ENCODE results near the gene SBNO2. TPM values are rescaled to one million over a fixed set of nuclear protein-coding genes. Genes with fewer than 3 reads are reported as not detected.

The SBNO2 gene
- total and polyA plus RNA-seq, 7 experiments from 2014 or later = 1.7 to 137 (median 93.5) TPM

DNA sequence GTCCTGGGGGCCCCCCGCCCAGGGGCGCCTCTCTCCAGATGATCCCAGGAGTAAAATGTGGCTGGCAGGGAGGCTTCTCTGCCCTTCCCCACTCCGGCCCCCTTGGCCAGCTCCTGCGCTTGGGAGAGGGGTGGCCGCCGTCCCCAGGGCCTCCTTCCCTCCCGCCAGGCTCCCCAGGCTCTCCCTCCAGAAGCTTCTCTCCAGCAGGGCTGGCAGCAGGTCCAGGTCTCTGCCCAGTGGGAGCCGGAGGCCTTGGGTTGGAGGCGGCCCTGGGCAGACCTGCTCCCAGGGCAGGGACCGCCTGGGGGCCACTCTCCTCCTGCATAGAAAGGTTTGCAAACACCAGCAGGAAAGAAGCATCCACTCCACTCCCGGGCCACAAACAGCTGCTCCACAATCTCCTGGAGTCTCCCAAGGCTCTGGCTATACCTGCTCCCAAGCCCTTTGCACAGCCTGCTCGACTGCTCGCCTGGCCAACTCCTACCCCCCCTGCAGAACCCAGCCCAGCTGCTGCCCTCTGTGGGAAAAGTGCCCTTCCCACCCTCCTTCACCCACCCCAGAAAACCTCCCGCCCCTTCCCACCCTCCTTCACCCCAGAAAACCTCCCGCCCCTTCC lies 26.0 kb downstream of the SBNO2 start:
- H3K36me3 ChIP-seq (ENCODE audit: control insufficient read depth in 2 of 3, insufficient read depth in 3 of 3, low read length in 3 of 3) = peaks cover 0 to 80% (median 5%) of the 10 kb centered on the region in 3 experiments
- POLR2A ChIA-PET = no interaction called here
- Mint-ChIP-seq H3K36me3 (peaks cover 10 to 28% (median 15%) of the 10 kb centered on the region in 5 donors), H3K27me3 (no peaks in the 10 kb centered on the region), H3K4me3 (no peak overlapping the region), H3K9me3 (peaks cover 0 to 4% (median 0%) of the 10 kb centered on the region in 11 donors), H3K4me1 (peaks cover 0 to 14% (median 6%) of the 10 kb centered on the region in 7 donors), H3K27ac (peak overlapping the region in 2 of 9 donors; percentile 43 to 60)
- no peaks in the 10 kb centered on the region for H3K27me3 ChIP-seq (ENCODE audit: control insufficient read depth in 2 of 2, insufficient read depth in 2 of 2, low read length in 2 of 2)
- H3K4me3 ChIP-seq (ENCODE audit: low read length) = no peak overlapping the region
- ATAC-seq = peak; percentile 20
- no peaks in the 10 kb centered on the region for H3K9me3 ChIP-seq (ENCODE audit: control insufficient read depth in 2 of 3, low read length in 3 of 3)
- CTCF ChIA-PET = no interaction called here
- H3K4me1 ChIP-seq (ENCODE audit: control insufficient read depth in 2 of 2, insufficient read depth in 2 of 2, low read length in 2 of 2) = no peaks in the 10 kb centered on the region
- DNase-seq = no peak
- intact Hi-C loops (cut with micrococcal nuclease) = no loop called here
- no peak overlapping the region for H3K27ac ChIP-seq (ENCODE audit: low read depth, low read length)

DNA sequence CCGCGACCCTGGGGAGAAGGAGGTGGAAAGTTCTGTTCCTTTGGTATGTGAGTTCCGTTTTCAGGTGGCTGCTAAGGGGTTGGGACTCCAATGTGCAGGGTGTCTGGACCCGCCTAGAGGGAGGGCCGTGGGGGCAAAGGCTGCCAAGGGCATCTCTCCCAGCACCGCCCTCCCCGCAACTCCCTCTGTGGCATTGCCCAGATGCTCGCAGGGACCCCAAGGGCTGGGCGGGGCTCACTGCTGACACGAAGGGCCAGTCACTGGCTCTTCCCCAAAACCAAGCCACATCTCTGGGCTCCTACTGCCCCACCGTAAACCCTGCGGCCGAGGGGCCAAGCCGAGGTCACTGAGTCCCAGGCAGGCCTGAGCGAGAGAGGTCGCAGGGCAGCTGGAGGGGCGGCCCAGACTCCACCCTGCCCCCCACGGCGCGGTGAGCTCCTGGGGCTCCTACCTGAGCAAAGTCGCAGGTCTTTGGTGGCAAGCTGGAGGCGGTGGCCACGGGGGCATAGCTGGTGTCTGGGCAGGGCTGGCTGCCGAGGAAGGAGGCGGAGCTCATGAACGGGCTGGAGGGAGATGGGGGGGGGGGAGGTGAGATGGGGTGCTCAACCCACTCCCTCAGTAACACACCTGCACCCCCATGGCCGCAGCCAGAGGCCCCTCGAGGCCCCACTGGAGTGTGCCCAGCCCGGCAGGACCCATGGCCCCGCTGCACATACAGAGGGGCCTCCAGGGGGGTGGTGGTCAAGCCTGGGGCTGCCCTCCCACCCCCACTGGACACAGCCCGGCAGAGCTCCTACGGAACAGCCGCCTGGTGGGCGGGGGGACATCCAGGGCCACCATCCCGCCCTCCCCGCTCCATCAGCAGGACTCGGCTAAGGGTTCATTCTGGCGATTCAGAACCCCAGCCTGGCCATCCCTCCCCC lies 26.9 kb downstream of the SBNO2 start:
- Histone ChIP-seq H3K4me1 (ENCODE audit: control insufficient read depth in 2 of 2, insufficient read depth in 2 of 2, low read length in 2 of 2) (no peaks in the 10 kb centered on the region), H3K27me3 (ENCODE audit: control insufficient read depth in 2 of 2, insufficient read depth in 2 of 2, low read length in 2 of 2) (no peaks in the 10 kb centered on the region), H3K9me3 (ENCODE audit: control insufficient read depth in 2 of 3, low read length in 3 of 3) (no peaks in the 10 kb centered on the region), H3K4me3 (ENCODE audit: low read length) (no peak overlapping the region), H3K36me3 (ENCODE audit: control insufficient read depth in 2 of 3, insufficient read depth in 3 of 3, low read length in 3 of 3) (peaks cover 0 to 77% (median 3%) of the 10 kb centered on the region in 3 experiments), H3K27ac (ENCODE audit: low read depth, low read length) (no peak overlapping the region)
- POLR2A ChIA-PET = no interaction called here
- Mint-ChIP-seq H3K36me3 (peaks cover 10 to 32% (median 20%) of the 10 kb centered on the region in 5 donors), H3K4me3 (no peak overlapping the region), H3K27me3 (no peaks in the 10 kb centered on the region), H3K9me3 (peaks cover 0 to 5% (median 1%) of the 10 kb centered on the region in 11 donors), H3K27ac (peak overlapping the region in 1 of 9 donors; percentile 48), H3K4me1 (peaks cover 0 to 14% (median 6%) of the 10 kb centered on the region in 7 donors)
- ATAC-seq (no peak), DNase-seq (no peak)
- intact Hi-C loops (cut with micrococcal nuclease) = no loop called here
- CTCF ChIA-PET = no interaction called here

GRCh38 chr19:1146412-1146699 lies 27.7 kb downstream of the SBNO2 start:
- intact Hi-C loops (cut with micrococcal nuclease) = no loop called here
- no peak overlapping the region for H3K4me3 Mint-ChIP-seq
- CTCF ChIA-PET = no interaction called here

DNA sequence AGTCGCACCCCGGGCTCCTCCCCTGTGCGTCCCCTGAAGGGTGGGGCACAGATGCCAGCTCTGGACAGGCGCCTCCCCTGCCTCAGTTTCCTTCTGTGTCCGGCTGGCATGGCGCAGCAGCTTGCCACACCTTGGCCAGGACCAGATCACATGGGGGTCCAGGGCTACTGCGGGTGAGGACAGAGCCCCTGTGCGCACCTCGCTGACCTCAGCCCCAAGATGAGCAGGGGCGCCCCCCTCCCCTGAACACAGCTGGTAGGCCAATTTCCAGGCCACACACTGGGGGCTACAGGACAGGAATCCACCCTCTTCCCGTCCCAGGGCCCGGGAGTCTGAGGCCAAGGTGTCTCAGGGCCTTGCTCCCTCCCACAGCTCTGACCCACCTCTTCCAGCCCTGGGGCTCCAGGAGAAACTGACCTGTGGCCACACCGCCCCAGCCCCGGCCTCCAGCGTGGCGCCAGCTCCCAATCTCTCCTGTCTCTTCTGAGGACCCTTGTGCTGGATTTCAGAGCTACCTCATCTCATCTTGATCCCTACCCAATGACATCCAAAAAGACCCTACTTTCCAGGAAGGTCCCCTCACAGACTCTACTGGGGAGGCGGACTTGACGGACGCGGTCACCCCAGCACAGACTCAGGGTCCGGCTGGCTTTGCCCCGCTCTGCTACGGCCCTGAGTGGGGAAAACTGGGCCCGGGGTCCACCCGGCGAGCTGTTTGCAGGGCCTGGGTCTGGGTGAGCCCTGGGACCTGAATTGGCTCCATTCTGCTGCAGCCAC lies 28.2 kb downstream of the SBNO2 start:
- Mint-ChIP-seq H3K4me1 (peaks cover 0 to 14% (median 6%) of the 10 kb centered on the region in 7 donors), H3K9me3 (peaks cover 0 to 8% (median 4%) of the 10 kb centered on the region in 11 donors), H3K27ac (peak overlapping the region in 1 of 9 donors; percentile 54), H3K4me3 (no peak overlapping the region), H3K36me3 (peaks cover 10 to 35% (median 24%) of the 10 kb centered on the region in 5 donors), H3K27me3 (no peaks in the 10 kb centered on the region)
- H3K4me3 ChIP-seq (ENCODE audit: low read length) = no peak overlapping the region
- intact Hi-C loops (cut with micrococcal nuclease) = no loop called here
- ChIA-PET CTCF (no interaction called here), POLR2A (no interaction called here)
- ATAC-seq = no peak
- no peaks in the 10 kb centered on the region for H3K9me3 ChIP-seq (ENCODE audit: control insufficient read depth in 2 of 3, low read length in 3 of 3)
- peaks cover 0 to 64% (median 0%) of the 10 kb centered on the region in 3 experiments for H3K36me3 ChIP-seq (ENCODE audit: control insufficient read depth in 2 of 3, insufficient read depth in 3 of 3, low read length in 3 of 3)
- H3K27me3 ChIP-seq (ENCODE audit: control insufficient read depth in 2 of 2, insufficient read depth in 2 of 2, low read length in 2 of 2) = no peaks in the 10 kb centered on the region
- DNase-seq = no peak
- H3K27ac ChIP-seq (ENCODE audit: low read depth, low read length) = no peak overlapping the region
- H3K4me1 ChIP-seq (ENCODE audit: control insufficient read depth in 2 of 2, insufficient read depth in 2 of 2, low read length in 2 of 2) = no peaks in the 10 kb centered on the region

More at GRCh38 chr19:1146412-1146699, 27.7 kb downstream of the SBNO2 start:
- Histone ChIP-seq H3K4me1 (ENCODE audit: control insufficient read depth in 2 of 2, insufficient read depth in 2 of 2, low read length in 2 of 2) (no peaks in the 10 kb centered on the region), H3K36me3 (ENCODE audit: control insufficient read depth in 2 of 3, insufficient read depth in 3 of 3, low read length in 3 of 3) (peaks cover 0 to 70% (median 0%) of the 10 kb centered on the region in 3 experiments), H3K9me3 (ENCODE audit: control insufficient read depth in 2 of 3, low read length in 3 of 3) (no peaks in the 10 kb centered on the region), H3K4me3 (ENCODE audit: low read length) (no peak overlapping the region), H3K27ac (ENCODE audit: low read depth, low read length) (no peak overlapping the region), H3K27me3 (ENCODE audit: control insufficient read depth in 2 of 2, insufficient read depth in 2 of 2, low read length in 2 of 2) (no peaks in the 10 kb centered on the region)
- H3K4me1 Mint-ChIP-seq = peaks cover 0 to 14% (median 6%) of the 10 kb centered on the region in 7 donors
- no peaks in the 10 kb centered on the region for H3K27me3 Mint-ChIP-seq
- H3K9me3 Mint-ChIP-seq = peaks cover 0 to 8% (median 4%) of the 10 kb centered on the region in 11 donors
- no peak for ATAC-seq
- H3K36me3 Mint-ChIP-seq = peaks cover 10 to 33% (median 24%) of the 10 kb centered on the region in 5 donors
- POLR2A ChIA-PET = no interaction called here
- H3K27ac Mint-ChIP-seq = no peak overlapping the region
- DNase-seq = no peak

DNA sequence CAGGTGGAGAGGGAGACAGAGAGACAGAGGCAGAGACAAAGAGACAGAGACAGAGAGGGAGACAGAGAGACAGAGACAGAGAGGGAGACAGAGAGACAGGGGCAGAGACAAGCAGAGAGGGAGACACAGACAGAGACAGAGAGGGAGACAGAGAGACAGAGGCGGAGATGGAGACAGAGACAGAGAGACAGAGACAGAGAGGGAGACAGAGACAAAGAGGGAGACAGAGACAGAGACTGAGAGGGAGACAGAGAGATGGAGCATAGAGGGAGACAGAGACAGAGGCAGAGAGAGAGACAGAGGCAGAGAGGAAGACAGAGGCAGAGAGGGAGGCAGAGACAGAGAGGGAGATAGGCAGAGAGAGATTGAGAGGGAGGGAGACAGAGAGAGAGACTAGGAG lies 29.3 kb downstream of the SBNO2 start:
- Histone ChIP-seq H3K27ac (ENCODE audit: low read depth, low read length) (no peak overlapping the region), H3K9me3 (ENCODE audit: control insufficient read depth in 2 of 3, low read length in 3 of 3) (no peaks in the 10 kb centered on the region), H3K4me3 (ENCODE audit: low read length) (no peak overlapping the region), H3K36me3 (ENCODE audit: control insufficient read depth in 2 of 3, insufficient read depth in 3 of 3, low read length in 3 of 3) (peaks cover 0 to 53% (median 0%) of the 10 kb centered on the region in 3 experiments), H3K27me3 (ENCODE audit: control insufficient read depth in 2 of 2, insufficient read depth in 2 of 2, low read length in 2 of 2) (no peaks in the 10 kb centered on the region), H3K4me1 (ENCODE audit: control insufficient read depth in 2 of 2, insufficient read depth in 2 of 2, low read length in 2 of 2) (no peaks in the 10 kb centered on the region)
- CTCF ChIA-PET = no interaction called here
- POLR2A ChIA-PET = no interaction called here
- intact Hi-C loops (cut with micrococcal nuclease) = no loop called here
- peak overlapping the region in 8 of 9 donors; percentile 43 to 78 (median 70) for H3K27ac Mint-ChIP-seq
- DNase-seq (no peak), ATAC-seq (no peak)
- H3K4me3 Mint-ChIP-seq = no peak overlapping the region
- peaks cover 0 to 14% (median 6%) of the 10 kb centered on the region in 7 donors for H3K4me1 Mint-ChIP-seq
- peaks cover 0 to 8% (median 4%) of the 10 kb centered on the region in 11 donors for H3K9me3 Mint-ChIP-seq
- H3K36me3 Mint-ChIP-seq = peaks cover 12 to 40% (median 24%) of the 10 kb centered on the region in 5 donors
- no peaks in the 10 kb centered on the region for H3K27me3 Mint-ChIP-seq

- H3K27ac Mint-ChIP-seq = peak overlapping the region in 1 of 9 donors; percentile 74
- H3K36me3 Mint-ChIP-seq = peaks cover 15 to 44% (median 29%) of the 10 kb centered on the region in 5 donors
- H3K27me3 Mint-ChIP-seq = no peaks in the 10 kb centered on the region
- no peak for DNase-seq
- intact Hi-C loops (cut with micrococcal nuclease) = no loop called here
- peaks cover 0 to 46% (median 0%) of the 10 kb centered on the region in 3 experiments for H3K36me3 ChIP-seq (ENCODE audit: control insufficient read depth in 2 of 3, insufficient read depth in 3 of 3, low read length in 3 of 3)
- no peak overlapping the region for H3K4me3 Mint-ChIP-seq
- ChIA-PET CTCF (interaction anchor here (0.6 kb wide), 1 partner anchor 756 kb away, joined by 3 read pairs; no protein-coding TSS in a partner anchor), POLR2A (interaction anchor here (0.9 kb wide), 1 partner anchor 82 kb away, joined by 3 read pairs; no protein-coding TSS in a partner anchor)
- no peak overlapping the region for H3K4me3 ChIP-seq (ENCODE audit: low read length)
- no peak for ATAC-seq
- no peaks in the 10 kb centered on the region for H3K27me3 ChIP-seq (ENCODE audit: control insufficient read depth in 2 of 2, insufficient read depth in 2 of 2, low read length in 2 of 2)
- H3K27ac ChIP-seq (ENCODE audit: low read depth, low read length) = no peak overlapping the region
- H3K9me3 ChIP-seq (ENCODE audit: control insufficient read depth in 2 of 3, low read length in 3 of 3) = no peaks in the 10 kb centered on the region
- peaks cover 0 to 8% (median 4%) of the 10 kb centered on the region in 11 donors for H3K9me3 Mint-ChIP-seq
- H3K4me1 Mint-ChIP-seq = peaks cover 0 to 12% (median 6%) of the 10 kb centered on the region in 7 donors
- no peaks in the 10 kb centered on the region for H3K4me1 ChIP-seq (ENCODE audit: control insufficient read depth in 2 of 2, insufficient read depth in 2 of 2, low read length in 2 of 2)
These were observed 30.2 kb downstream of the SBNO2 start for GRCh38 chr19:1143828-1144399.

Measured in naive thymus-derived CD4-positive, alpha-beta T cell (primary cell).